ENCODE data around the gene MEAF6. TPM values are rescaled to one million over a fixed set of nuclear protein-coding genes. Genes with fewer than 3 reads are reported as not detected.
"Not testable (repeated sequence)": the region's sequence is repeated elsewhere in the genome, so short reads cannot be mapped to it uniquely, and the experiment has no call there.

Gene MEAF6
- 54.5 TPM for total RNA-seq

DNA sequence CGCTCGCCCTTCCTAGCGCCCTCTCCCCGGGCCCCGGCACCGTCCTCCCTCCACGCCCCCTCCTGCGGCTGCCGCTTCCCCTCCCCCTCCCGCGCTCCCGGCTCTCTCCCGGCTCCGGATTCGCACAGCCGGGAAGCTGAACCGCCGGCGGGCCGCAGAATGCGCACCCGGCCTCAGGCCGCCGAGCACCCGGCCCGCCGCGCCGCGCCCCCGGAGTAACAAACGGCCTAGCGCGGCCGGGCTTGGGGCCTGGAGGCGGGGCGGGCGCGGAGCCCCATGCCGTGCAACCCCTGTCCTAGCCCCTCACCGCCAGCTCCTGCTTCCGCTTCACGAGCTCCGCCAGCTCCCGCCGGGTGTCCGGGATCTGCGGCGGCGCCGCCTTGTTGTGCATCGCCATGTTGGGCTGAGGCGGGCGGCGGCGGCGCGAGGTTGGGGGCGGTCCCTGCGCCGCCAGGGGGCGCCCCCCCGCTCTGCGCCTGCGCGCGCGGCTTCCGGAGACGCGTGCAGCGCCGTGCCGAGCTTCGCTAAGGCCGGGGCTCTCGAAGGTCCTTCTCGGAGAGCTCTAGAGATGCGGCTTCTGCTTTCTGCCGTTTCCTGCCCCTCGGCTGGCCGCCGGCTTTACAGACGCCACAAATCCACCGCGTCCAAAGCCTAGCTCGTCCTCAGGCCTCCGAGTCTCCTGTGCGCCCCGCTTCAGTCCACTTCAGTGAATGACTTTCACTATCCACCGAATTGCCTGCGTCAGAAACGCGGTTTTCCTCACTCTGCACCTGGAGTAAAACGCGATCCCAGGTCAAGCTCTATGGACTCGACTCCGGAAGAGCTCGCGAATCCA is at the start of gene MEAF6:
Gene MEAF6 (minus strand): TSS at position 417 of the 835 bp plus-strand sequence. CDS start 20 bp downstream, at position 397.
- Histone ChIP-seq H3K27me3 (no peaks in the 10 kb centered on the region), H3K27ac (peak within 1 kb of the TSS; percentile 87), H3K4me3 (peak within 1 kb of the TSS; percentile 90 to 93), H3K9me3 (no peaks in the 10 kb centered on the region), H3K36me3 (peaks cover 0 to 11% of the 10 kb centered on the region in 2 donors), H3K4me1 (peaks cover 36% of the 10 kb centered on the region)
- TF ChIP-seq POLR2A (IDR thresholded peaks at IDR 0.05) (peak in 1 of 2 donors; percentile 62), CTCF (IDR thresholded peaks at IDR 0.05) (peak; percentile 52 to 85 (median 58)), POLR2AphosphoS5 (IDR thresholded peaks at IDR 0.05; ENCODE audit: insufficient read depth in 1 of 2, low read depth in 1 of 2) (peak; percentile 10 to 89)
- DNase-seq (ENCODE audit: extremely low spot score in 2 of 2): peak in 1 of 2 donors; percentile 86
- intact Hi-C loops (cut with DNase I): no loop called here

GRCh38 chr1:37562984-37563383 is 48.4 kb upstream of the MEAF6 start:
- peaks cover 0 to 38% of the 10 kb centered on the region in 2 donors for H3K36me3 ChIP-seq

GRCh38 chr1:37561133-37562132 is 46.9 kb upstream of the MEAF6 start:
- Histone ChIP-seq H3K36me3 (peaks cover 0 to 22% of the 10 kb centered on the region in 2 donors), H3K4me1 (peaks cover 12% of the 10 kb centered on the region), H3K27ac (no peak overlapping the region), H3K4me3 (no peak overlapping the region), H3K27me3 (no peaks in the 10 kb centered on the region), H3K9me3 (no peaks in the 10 kb centered on the region)
- intact Hi-C loops (cut with DNase I): no loop called here
- TF ChIP-seq POLR2AphosphoS5 (IDR thresholded peaks at IDR 0.05; ENCODE audit: insufficient read depth in 1 of 2, low read depth in 1 of 2): no peak
- TF ChIP-seq POLR2A (IDR thresholded peaks at IDR 0.05): no peak
- peak in 2 of 3 experiments; percentile 27 to 37 for TF ChIP-seq CTCF (IDR thresholded peaks at IDR 0.05)
- DNase-seq (ENCODE audit: extremely low spot score in 2 of 2): no peak

More at GRCh38 chr1:37562984-37563383, 48.4 kb upstream of the MEAF6 start:
- DNase-seq (ENCODE audit: extremely low spot score in 2 of 2): no peak
- Histone ChIP-seq H3K27ac (no peak overlapping the region), H3K9me3 (no peaks in the 10 kb centered on the region), H3K4me1 (no peaks in the 10 kb centered on the region), H3K27me3 (no peaks in the 10 kb centered on the region), H3K4me3 (no peak overlapping the region)
- no peak for TF ChIP-seq POLR2A (IDR thresholded peaks at IDR 0.05)
- intact Hi-C loops (cut with DNase I): no loop called here

- H3K36me3 ChIP-seq: peaks cover 0 to 14% of the 10 kb centered on the region in 2 donors
- no peak for DNase-seq (ENCODE audit: extremely low spot score in 2 of 2)
- no peak for TF ChIP-seq CTCF (IDR thresholded peaks at IDR 0.05)
- TF ChIP-seq POLR2AphosphoS5 (IDR thresholded peaks at IDR 0.05; ENCODE audit: insufficient read depth in 1 of 2, low read depth in 1 of 2): no peak
- TF ChIP-seq POLR2A (IDR thresholded peaks at IDR 0.05): no peak
- peaks cover 16% of the 10 kb centered on the region for H3K4me1 ChIP-seq
- H3K27me3 ChIP-seq: no peaks in the 10 kb centered on the region
- no peaks in the 10 kb centered on the region for H3K9me3 ChIP-seq
- intact Hi-C loops (cut with DNase I): no loop called here
- H3K4me3 ChIP-seq: no peak overlapping the region
- H3K27ac ChIP-seq: no peak overlapping the region
These were observed 46.0 kb upstream of the MEAF6 start for GRCh38 chr1:37560401-37561132.

GRCh38 chr1:37559957-37560379 is 45.4 kb upstream of the MEAF6 start:
- intact Hi-C loops (cut with DNase I); DNase-seq (ENCODE audit: extremely low spot score in 2 of 2); H3K9me3 ChIP-seq; H3K27me3 ChIP-seq; H3K4me3 ChIP-seq; H3K36me3 ChIP-seq; H3K27ac ChIP-seq: not testable (repeated sequence)
- peaks cover 16% of the 10 kb centered on the region for H3K4me1 ChIP-seq

All from vagina (tissue), 2 donors.